HUES48 (cell line): Measurements from ENCODE around the gene STK36.
A peak's percentile ranks its signal among the peaks of the same experiment; 100 is the strongest.
"Not testable (repeated sequence)": the region's sequence is repeated elsewhere in the genome, so short reads cannot be mapped to it uniquely, and the experiment has no call there.

Experiments used
- H3K27ac ChIP-seq: one replicate; pipeline ENCODE4 v1.7.0; 2013; ENCODE audit warnings: low read depth, low read length, inconsistent platforms
- H3K27me3 ChIP-seq: 2 replicates; pipeline ENCODE4 v1.6.1; 2013; ENCODE audit warnings: mild to moderate bottlenecking, low read length; ENCODE audit not compliant: control insufficient read depth, insufficient read depth
- H3K36me3 ChIP-seq: 2 replicates; pipeline ENCODE4 v1.6.1; 2013; ENCODE audit warnings: low read length; ENCODE audit not compliant: control insufficient read depth, insufficient read depth
- H3K4me1 ChIP-seq: 2 replicates; pipeline ENCODE4 v1.6.1; 2013; ENCODE audit warnings: mild to moderate bottlenecking, low read length; ENCODE audit not compliant: control insufficient read depth, insufficient read depth
- H3K4me3 ChIP-seq: 2 replicates; pipeline ENCODE4 v1.5.1; 2013; ENCODE audit warnings: mild to moderate bottlenecking, low read depth, low read length
- H3K9ac ChIP-seq: 2 replicates; pipeline ENCODE4 v1.6.1; 2013; ENCODE audit warnings: mild to moderate bottlenecking, low read depth, low read length, moderate library complexity
- H3K9me3 ChIP-seq: 2 replicates; pipeline ENCODE4 v1.6.1; 2013; ENCODE audit warnings: low read length; ENCODE audit not compliant: control insufficient read depth, insufficient read depth

STK36 gene

GRCh38 chr2:218662827-218663226 is 9.1 kb upstream of the STK36 start:
- Histone ChIP-seq H3K27ac (no peak overlapping the region), H3K36me3 (peaks cover 61% of the 10 kb centered on the region), H3K4me3 (no peak overlapping the region), H3K9ac (no peak overlapping the region), H3K27me3 (no peaks in the 10 kb centered on the region), H3K9me3 (no peaks in the 10 kb centered on the region), H3K4me1 (no peaks in the 10 kb centered on the region)

DNA sequence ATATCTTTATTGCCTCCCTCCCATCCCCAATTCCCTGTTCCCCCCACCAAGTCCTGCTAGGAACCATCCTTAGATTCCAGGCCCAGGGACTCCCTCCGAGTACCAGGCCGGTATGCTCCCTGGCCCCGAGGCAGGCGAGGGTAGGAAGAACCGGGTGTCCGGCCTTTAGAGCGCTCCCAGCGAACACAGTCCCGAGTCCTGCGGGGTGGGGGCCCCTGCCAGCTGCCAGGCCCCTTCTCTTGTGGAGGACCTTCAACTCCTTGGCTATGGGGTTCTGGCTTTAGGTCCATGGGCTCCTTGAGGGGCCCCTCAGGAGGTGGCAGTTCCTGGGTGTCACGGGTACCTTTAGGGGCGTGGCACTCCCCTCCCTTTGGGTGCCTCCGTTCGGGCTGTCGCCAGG is 8.0 kb upstream of the STK36 start:
- no peaks in the 10 kb centered on the region for H3K27me3 ChIP-seq
- peaks cover 69% of the 10 kb centered on the region for H3K36me3 ChIP-seq
- no peak overlapping the region for H3K4me3 ChIP-seq
- H3K9me3 ChIP-seq: no peaks in the 10 kb centered on the region
- no peaks in the 10 kb centered on the region for H3K4me1 ChIP-seq
- no peak overlapping the region for H3K27ac ChIP-seq
- no peak overlapping the region for H3K9ac ChIP-seq

- H3K4me3 ChIP-seq: no peak overlapping the region
- no peak overlapping the region for H3K27ac ChIP-seq
- H3K9me3 ChIP-seq: no peaks in the 10 kb centered on the region
- H3K9ac ChIP-seq: no peak overlapping the region
- H3K27me3 ChIP-seq: no peaks in the 10 kb centered on the region
- H3K4me1 ChIP-seq: no peaks in the 10 kb centered on the region
- H3K36me3 ChIP-seq: peaks cover 73% of the 10 kb centered on the region
Observed at GRCh38 chr2:218664653-218665052, 7.2 kb upstream of the STK36 start.

DNA sequence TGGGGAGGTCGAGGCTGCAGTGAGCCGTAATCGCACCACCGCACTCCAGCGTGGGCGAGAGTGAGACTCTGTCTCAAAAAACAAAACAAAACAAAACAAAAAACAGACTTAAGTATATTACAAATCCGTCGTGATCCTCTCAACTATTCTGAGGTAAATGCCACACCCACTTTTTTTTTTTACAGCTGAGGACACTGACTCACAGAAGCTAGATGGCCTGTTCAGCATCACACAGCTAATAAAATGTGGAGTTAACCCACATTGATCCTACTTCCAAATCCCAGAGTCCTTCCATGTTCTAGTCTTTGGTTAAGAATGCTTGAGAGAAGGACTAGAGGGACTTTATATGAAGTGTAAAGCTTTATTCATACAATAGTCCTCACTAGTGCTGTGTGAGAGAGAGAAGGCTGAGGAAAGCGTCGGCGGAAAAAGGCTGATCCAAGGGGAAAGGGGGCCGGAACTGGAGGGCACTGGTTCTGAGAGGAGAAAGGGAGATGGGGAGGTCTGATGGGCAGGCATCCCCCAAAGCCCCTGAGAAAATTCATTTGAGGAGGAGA is 711 bp upstream of the STK36 start:
- H3K27ac ChIP-seq: peak overlapping the region; percentile 85
- peak overlapping the region; percentile 87 for H3K4me3 ChIP-seq
- H3K27me3 ChIP-seq: no peaks in the 10 kb centered on the region
- H3K4me1 ChIP-seq: no peaks in the 10 kb centered on the region
- H3K9ac ChIP-seq: peak overlapping the region; percentile 87
- H3K36me3 ChIP-seq: peaks cover 45% of the 10 kb centered on the region
- no peaks in the 10 kb centered on the region for H3K9me3 ChIP-seq

DNA sequence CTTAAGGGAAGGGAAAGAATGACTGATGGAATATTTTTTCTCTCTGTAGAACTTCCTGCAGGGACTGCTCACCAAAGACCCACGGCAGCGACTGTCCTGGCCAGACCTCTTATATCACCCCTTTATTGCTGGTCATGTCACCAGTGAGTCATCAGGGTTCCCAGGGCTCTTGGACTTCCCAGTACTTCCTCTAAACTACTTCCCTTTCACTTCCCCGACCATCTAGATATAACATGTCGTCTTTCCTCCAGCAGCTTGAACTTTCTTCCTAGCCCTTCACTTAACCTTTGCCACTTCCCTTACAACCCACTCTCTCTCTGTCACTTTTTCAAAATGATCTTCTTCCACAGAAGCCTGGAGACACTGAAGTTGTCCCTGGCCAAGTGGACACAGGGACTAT is 7.2 kb downstream of the STK36 start:
- H3K36me3 ChIP-seq: peaks cover 66% of the 10 kb centered on the region

GRCh38 chr2:218680061-218680460 is 8.2 kb downstream of the STK36 start:
- no peak overlapping the region for H3K9ac ChIP-seq
- no peaks in the 10 kb centered on the region for H3K9me3 ChIP-seq
- H3K27me3 ChIP-seq: no peaks in the 10 kb centered on the region
- no peaks in the 10 kb centered on the region for H3K4me1 ChIP-seq
- H3K4me3 ChIP-seq: no peak overlapping the region
- H3K36me3 ChIP-seq: peaks cover 66% of the 10 kb centered on the region
- no peak overlapping the region for H3K27ac ChIP-seq

More for the DNA sequence above, 7.2 kb downstream of the STK36 start:
- Histone ChIP-seq H3K4me1 (no peaks in the 10 kb centered on the region), H3K27me3 (no peaks in the 10 kb centered on the region), H3K4me3 (no peak overlapping the region), H3K9ac (no peak overlapping the region), H3K27ac (no peak overlapping the region), H3K9me3 (no peaks in the 10 kb centered on the region)

- Histone ChIP-seq H3K36me3 (peaks cover 62% of the 10 kb centered on the region), H3K27ac (peak overlapping the region; percentile 26)
- not testable (repeated sequence) for H3K4me3 ChIP-seq, H3K4me1 ChIP-seq, H3K27me3 ChIP-seq, H3K9ac ChIP-seq, H3K9me3 ChIP-seq
Observed at GRCh38 chr2:218687400-218688060, 15.6 kb downstream of the STK36 start.

DNA sequence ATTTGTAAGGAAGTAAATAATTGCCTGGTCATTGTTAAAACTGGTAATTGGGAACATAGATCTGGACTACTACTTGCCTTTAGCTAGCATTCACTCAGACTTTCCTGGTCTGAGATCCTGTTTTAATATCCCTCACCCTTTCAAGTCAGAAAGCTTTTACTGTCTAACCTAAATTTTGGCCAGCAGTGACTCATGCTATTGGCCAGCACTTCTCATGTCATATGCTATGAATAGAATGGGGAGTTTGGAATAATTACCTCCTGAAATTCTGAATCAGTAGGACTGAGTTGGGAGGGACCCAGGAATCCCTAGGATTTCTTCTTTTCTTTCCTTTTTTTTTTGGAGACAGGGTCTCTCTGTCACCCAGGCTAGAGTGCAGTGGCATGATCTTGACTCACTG is 19.3 kb downstream of the STK36 start:
- Histone ChIP-seq H3K4me3 (no peak overlapping the region), H3K27me3 (no peaks in the 10 kb centered on the region), H3K9me3 (no peaks in the 10 kb centered on the region), H3K4me1 (no peaks in the 10 kb centered on the region), H3K36me3 (peaks cover 71% of the 10 kb centered on the region), H3K27ac (no peak overlapping the region), H3K9ac (no peak overlapping the region)

DNA sequence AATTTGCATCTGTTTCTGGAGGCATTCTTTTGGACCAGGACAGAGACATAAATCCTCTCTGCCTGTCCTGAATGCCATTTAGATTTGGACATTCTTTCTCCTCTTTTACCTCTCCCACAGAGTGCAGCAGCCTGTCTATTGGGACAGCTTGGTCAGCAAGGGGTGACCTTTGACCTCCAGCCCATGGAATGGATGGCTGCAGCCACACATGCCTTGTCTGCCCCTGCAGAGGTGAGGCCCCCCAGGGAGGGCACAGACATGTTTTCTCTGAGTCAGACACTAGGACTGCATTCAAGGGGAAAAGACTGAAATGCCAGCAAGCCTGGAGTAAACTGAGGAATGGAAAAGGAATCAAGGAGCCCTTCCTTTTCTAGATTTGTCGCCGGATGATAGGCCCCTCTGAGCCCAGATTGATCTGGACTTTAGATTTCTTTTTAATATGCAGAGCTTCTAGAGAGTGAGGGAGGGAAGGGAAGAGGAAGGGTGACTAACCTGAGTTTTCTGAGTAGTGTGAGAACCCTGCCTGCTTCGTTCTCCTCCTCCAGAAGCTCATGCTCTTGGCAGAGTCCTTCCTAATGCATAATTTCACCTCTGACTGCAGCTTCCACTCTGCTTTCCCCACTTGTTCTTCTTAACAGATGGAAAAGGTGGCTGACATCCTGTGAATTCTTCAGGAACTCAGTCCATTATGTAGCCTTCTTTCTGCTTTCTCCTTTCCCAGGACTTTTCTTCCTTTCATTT is 22.7 kb downstream of the STK36 start:
- Histone ChIP-seq H3K9me3 (no peaks in the 10 kb centered on the region), H3K4me1 (no peaks in the 10 kb centered on the region), H3K9ac (no peak overlapping the region), H3K4me3 (no peak overlapping the region), H3K36me3 (peaks cover 84% of the 10 kb centered on the region), H3K27me3 (no peaks in the 10 kb centered on the region), H3K27ac (no peak overlapping the region)

DNA sequence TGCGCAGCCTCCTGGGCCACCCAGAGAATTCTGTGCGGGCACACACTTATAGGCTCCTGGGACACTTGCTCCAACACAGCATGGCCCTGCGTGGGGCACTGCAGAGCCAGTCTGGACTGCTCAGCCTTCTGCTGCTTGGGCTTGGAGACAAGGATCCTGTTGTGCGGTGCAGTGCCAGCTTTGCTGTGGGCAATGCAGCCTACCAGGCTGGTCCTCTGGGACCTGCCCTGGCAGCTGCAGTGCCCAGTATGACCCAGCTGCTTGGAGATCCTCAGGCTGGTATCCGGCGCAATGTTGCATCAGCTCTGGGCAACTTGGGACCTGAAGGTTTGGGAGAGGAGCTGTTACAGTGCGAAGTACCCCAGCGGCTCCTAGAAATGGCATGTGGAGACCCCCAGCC is 27.0 kb downstream of the STK36 start:
- no peak overlapping the region for H3K27ac ChIP-seq
- H3K9me3 ChIP-seq: no peaks in the 10 kb centered on the region
- H3K36me3 ChIP-seq: peaks cover 62% of the 10 kb centered on the region

DNA sequence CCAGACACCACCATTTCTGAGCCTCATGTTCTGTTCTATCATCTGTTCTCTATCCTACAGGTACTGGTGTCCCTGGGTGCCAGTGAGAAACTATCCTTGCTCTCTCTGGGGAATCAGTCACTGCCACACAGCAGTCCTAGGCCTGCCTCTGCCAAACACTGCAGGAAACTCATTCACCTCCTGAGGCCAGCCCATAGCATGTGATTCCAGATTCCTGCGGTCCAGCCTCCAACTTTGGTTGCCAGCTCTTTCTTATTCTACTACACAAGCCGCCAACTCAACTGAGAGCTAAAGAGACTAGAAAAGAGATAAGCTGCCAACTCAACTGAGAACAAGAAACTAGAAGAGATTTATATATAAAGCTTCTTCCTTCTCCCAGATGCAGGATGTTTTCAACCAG is 29.9 kb downstream of the STK36 start:
- Histone ChIP-seq H3K27ac (no peak overlapping the region), H3K4me1 (no peaks in the 10 kb centered on the region), H3K27me3 (no peaks in the 10 kb centered on the region), H3K4me3 (no peak overlapping the region), H3K9me3 (no peaks in the 10 kb centered on the region), H3K36me3 (peaks cover 43% of the 10 kb centered on the region), H3K9ac (no peak overlapping the region)

More for the DNA sequence above, 27.0 kb downstream of the STK36 start:
- no peak overlapping the region for H3K4me3 ChIP-seq
- no peaks in the 10 kb centered on the region for H3K27me3 ChIP-seq
- no peaks in the 10 kb centered on the region for H3K4me1 ChIP-seq
- H3K9ac ChIP-seq: no peak overlapping the region
